PFSK-1 (cell line): Measurements from ENCODE around the gene POLR3GL.

ENCODE experiments used
- FOXP2 ChIP-seq: optimal IDR thresholded peaks from 2 replicates; pipeline ENCODE3; 2011; ENCODE audit warnings: borderline replicate concordance, control low read depth, inconsistent platforms; ENCODE audit not compliant: insufficient read depth; ENCODE audit errors: extremely low read length, extremely low read depth
- POLR2AphosphoS5 ChIP-seq: IDR thresholded peaks from 2 replicates; pipeline ENCODE4 v1.6.1; 2012; ENCODE audit warnings: low read depth, mild to moderate bottlenecking, control low read depth, low read length, moderate library complexity
- SIN3A ChIP-seq: IDR thresholded peaks from 2 replicates; pipeline ENCODE4 v1.6.1; 2012; ENCODE audit warnings: mild to moderate bottlenecking, low read length, moderate library complexity, borderline replicate concordance; ENCODE audit not compliant: insufficient read depth
- TAF1 ChIP-seq: IDR thresholded peaks from 2 replicates; pipeline ENCODE4 v1.6.1; 2012; ENCODE audit warnings: low read length, control low read depth, borderline replicate concordance; ENCODE audit not compliant: insufficient read depth
- TF ChIP-seq, protein P1 (sequence below), 2 experiments: IDR thresholded peaks; 2 replicates each; pipeline versions ENCODE4 v1.6.1 to v1.8.0; 2011 to 2012; ENCODE audit warnings: low read depth in 2 of 2, low read length in 2 of 2, control low read depth in 1 of 2, inconsistent platforms in 1 of 2, mild to moderate bottlenecking in 1 of 2, moderate library complexity in 1 of 2; ENCODE audit not compliant: insufficient read depth in 1 of 2

The POLR3GL gene

GRCh38 chr1:145979746-145980456, 15.4 kb downstream of the POLR3GL start:
- TF ChIP-seq POLR2AphosphoS5, result no peak
- no peak for TF ChIP-seq SIN3A
- no peak for TF ChIP-seq TAF1
- TF ChIP-seq FOXP2, result no peak
- TF ChIP-seq, protein P1, sequence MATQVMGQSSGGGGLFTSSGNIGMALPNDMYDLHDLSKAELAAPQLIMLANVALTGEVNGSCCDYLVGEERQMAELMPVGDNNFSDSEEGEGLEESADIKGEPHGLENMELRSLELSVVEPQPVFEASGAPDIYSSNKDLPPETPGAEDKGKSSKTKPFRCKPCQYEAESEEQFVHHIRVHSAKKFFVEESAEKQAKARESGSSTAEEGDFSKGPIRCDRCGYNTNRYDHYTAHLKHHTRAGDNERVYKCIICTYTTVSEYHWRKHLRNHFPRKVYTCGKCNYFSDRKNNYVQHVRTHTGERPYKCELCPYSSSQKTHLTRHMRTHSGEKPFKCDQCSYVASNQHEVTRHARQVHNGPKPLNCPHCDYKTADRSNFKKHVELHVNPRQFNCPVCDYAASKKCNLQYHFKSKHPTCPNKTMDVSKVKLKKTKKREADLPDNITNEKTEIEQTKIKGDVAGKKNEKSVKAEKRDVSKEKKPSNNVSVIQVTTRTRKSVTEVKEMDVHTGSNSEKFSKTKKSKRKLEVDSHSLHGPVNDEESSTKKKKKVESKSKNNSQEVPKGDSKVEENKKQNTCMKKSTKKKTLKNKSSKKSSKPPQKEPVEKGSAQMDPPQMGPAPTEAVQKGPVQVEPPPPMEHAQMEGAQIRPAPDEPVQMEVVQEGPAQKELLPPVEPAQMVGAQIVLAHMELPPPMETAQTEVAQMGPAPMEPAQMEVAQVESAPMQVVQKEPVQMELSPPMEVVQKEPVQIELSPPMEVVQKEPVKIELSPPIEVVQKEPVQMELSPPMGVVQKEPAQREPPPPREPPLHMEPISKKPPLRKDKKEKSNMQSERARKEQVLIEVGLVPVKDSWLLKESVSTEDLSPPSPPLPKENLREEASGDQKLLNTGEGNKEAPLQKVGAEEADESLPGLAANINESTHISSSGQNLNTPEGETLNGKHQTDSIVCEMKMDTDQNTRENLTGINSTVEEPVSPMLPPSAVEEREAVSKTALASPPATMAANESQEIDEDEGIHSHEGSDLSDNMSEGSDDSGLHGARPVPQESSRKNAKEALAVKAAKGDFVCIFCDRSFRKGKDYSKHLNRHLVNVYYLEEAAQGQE (IDR thresholded peaks at IDR 0.05; ENCODE audit: insufficient read depth in 1 of 2, low read depth in 2 of 2, low read length in 2 of 2), result 0 out of 4 replicates have a peak, but pooled peaks of 1 of the 2 experiments have one; percentile 1

DNA sequence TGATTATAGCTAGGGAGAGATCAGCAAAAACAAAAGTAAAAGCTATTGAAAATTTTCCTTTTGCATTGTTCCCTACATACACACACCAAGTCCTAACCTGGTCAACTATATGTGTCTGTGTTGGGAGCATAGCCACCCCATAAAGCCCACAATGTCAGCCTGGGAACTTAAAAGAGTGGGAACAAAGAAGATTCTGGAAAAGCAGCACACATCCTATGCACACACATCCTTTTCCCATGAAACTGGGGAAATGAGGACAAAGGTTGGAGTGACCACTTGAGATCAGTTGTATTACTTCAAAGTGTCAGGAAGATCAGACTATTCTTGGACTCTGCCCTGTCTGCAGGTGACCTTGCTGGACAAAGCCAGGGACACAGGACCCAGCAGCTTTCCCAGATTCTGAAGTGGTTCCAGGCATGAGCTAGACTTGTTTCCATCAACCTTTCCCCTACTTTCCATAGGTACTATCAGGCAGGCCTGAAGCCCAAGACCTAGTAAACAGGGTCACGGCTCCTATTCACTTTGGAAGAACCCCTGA, 16.0 kb downstream of the POLR3GL start:
- TF ChIP-seq, protein P1 (IDR thresholded peaks at IDR 0.05; ENCODE audit: insufficient read depth in 1 of 2, low read depth in 2 of 2, low read length in 2 of 2), result no peak
- TF ChIP-seq FOXP2 (no peak), SIN3A (no peak), TAF1 (no peak), POLR2AphosphoS5 (no peak)

DNA sequence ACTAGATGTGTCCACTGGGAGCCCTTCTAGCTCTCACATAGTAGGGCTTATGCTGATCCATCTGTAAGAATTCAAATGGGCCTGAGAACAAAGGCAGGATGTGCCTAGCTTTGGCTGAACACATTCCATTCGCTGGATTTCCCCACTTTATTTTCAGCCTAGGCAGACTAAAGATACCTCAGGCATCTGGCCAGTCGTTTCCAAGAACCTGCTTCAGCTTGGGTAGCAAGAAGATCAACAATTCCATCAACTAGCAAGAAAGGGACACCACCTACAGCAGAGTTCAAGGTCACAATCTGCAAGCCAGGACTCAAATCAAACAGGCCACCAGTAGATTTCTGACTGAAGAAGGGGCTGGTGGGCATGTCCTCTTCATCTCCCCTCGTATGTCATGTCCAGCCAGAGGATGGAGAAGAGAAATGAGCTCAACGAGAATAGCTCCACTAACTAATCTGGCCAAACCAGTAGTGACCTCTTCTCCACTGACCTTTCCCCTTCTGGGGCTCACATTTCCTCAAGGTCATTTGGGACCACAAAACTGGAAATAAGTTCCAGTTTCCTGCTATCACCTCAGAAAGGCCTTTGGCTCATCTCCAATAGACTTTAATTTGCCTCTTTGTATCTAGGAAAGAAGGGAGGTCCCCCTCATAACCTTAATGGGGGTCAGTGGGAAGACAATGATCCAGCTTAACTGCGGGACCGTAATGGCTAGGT, 17.7 kb downstream of the POLR3GL start:
- TF ChIP-seq, protein P1 (IDR thresholded peaks at IDR 0.05; ENCODE audit: insufficient read depth in 1 of 2, low read depth in 2 of 2, low read length in 2 of 2), result no peak
- no peak for TF ChIP-seq FOXP2
- no peak for TF ChIP-seq POLR2AphosphoS5
- TF ChIP-seq SIN3A, result no peak

- TF ChIP-seq POLR2AphosphoS5 (no peak), FOXP2 (no peak), TAF1 (no peak)
These were observed 18.8 kb downstream of the POLR3GL start for GRCh38 chr1:145983206-145983675.

DNA sequence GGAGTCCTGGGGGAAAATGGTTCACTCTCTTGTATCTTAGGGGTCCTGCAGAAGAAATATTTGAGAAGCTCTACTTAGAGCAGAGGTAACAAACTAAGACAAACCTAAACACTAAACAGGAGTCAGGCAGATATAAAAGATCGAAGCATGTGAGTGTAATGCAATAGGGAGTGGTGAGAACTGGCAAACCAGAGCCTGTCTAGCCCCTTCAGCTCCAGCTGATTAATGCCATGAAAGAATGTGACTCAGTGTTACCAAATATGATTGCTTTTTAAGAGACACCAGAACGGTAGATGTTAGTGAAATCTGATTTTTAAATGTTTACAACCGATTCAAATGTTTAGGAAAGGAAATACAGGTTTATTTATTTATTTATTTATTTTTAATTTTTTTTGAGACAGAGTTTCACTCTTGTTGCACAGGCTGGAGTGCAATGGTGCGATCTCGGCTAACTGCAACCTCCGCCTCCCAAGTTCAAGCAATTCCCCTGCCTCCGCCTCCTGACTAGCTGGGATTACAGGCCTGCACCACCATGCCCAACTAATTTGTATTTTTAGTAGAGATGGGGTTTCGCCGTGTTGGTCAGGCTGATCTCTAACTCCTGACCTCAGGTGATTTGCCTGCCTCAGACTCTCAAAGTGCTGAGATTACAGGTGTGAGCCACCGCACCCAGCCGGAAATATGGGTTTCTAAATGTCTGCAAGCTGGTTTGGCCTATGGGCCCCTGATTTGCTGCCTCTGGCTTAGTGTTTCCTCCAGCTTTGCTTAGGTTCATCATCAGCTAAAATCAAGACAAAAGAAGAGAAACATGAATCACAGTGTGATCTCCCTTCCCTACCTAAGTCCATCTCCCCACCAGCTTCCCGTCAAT, 19.7 kb downstream of the POLR3GL start:
- TF ChIP-seq TAF1, result no peak
- TF ChIP-seq, protein P1 (IDR thresholded peaks at IDR 0.05; ENCODE audit: insufficient read depth in 1 of 2, low read depth in 2 of 2, low read length in 2 of 2), result no peak
